B cell (primary cell): ENCODE data around the gene CSNK2A2. TPM values are rescaled to one million over a fixed set of nuclear protein-coding genes. Genes with fewer than 3 reads are reported as not detected.

Source experiments
- ATAC-seq: fragments of 200-7000 bp; cut with Tn5 transposase; one replicate; pipeline ENCODE4 v1.10.0; 2021; ENCODE audit warnings: low read depth, mild to moderate bottlenecking, moderate number of reproducible peaks, moderate library complexity
- CTCF ChIA-PET: fragments of 350-600 bp; sonication (Branson Sonifier 250); formaldehyde crosslinking; loops from one replicate; lab custom pipeline; 2021; ENCODE audit warnings: antibody characterized with exemption, inconsistent platforms; lab: Charles Lee
- POLR2A ChIA-PET: fragments of 350-600 bp; sonication (Branson Sonifier 250); formaldehyde crosslinking; loops from one replicate; lab custom pipeline; 2021; ENCODE audit warnings: antibody characterized with exemption; lab: Charles Lee
- DNase-seq: peaks from one replicate; pipeline ENCODE4 v3.0.0; 2013
- H2AFZ ChIP-seq: 2 replicates; pipeline ENCODE4 v1.6.1; 2012; ENCODE audit warnings: mild to moderate bottlenecking, low read depth, low read length; ENCODE audit not compliant: insufficient read depth, poor library complexity, severe bottlenecking
- H3K27ac ChIP-seq, 2 donors: 1 replicate in 1 of 2; 2 replicates in 1 of 2; pipeline ENCODE4 v1.5.1; 2012 to 2013; ENCODE audit warnings: low read length in 2 of 2, mild to moderate bottlenecking in 2 of 2, moderate library complexity in 1 of 2
- H3K27me3 ChIP-seq, 4 experiments: fragments of 200-600 bp in 1 of 4; sonication (generic) in 1 of 4; replicated peaks in 1 of 4; 1 replicate in 2 of 4; 2 replicates in 2 of 4; pipeline versions ENCODE4 v1.6.1 to v1.7.0; 2013 to 2016; ENCODE audit warnings: low read length in 3 of 4, mild to moderate bottlenecking in 2 of 4, mixed read lengths in 1 of 4, moderate library complexity in 1 of 4; ENCODE audit not compliant: insufficient read depth in 4 of 4, control insufficient read depth in 3 of 4; ENCODE audit errors: control extremely low read depth in 1 of 4
- H3K36me3 ChIP-seq, 2 experiments: replicated peaks in 1 of 2; 1 replicate in 1 of 2; 2 replicates in 1 of 2; pipeline versions ENCODE4 v1.6.1 to v1.7.1; 2013; ENCODE audit warnings: low read length in 1 of 2; ENCODE audit not compliant: insufficient read depth in 2 of 2, control insufficient read depth in 1 of 2; ENCODE audit errors: control extremely low read depth in 1 of 2, extremely low read depth in 1 of 2
- H3K4me1 ChIP-seq, 2 donors: fragments of 200-600 bp in 1 of 2; sonication (generic) in 1 of 2; 1 replicate in 1 of 2; 2 replicates in 1 of 2; pipeline versions ENCODE4 v1.5.1 to v1.6.1; 2013 to 2017; ENCODE audit warnings: low read length in 2 of 2; ENCODE audit not compliant: control insufficient read depth in 2 of 2, insufficient read depth in 2 of 2
- H3K4me2 ChIP-seq: replicated peaks from 2 replicates; pipeline ENCODE3; 2012; ENCODE audit warnings: mild to moderate bottlenecking, low read depth, low read length; ENCODE audit not compliant: poor library complexity, severe bottlenecking
- H3K4me3 ChIP-seq, 5 experiments: fragments of 200-600 bp in 1 of 5; sonication (generic) in 1 of 5; 1 replicate in 3 of 5; 2 replicates in 2 of 5; pipeline versions ENCODE4 v1.5.1 to v1.7.0; 2011 to 2016; ENCODE audit warnings: low read length in 4 of 5, mild to moderate bottlenecking in 4 of 5, low read depth in 2 of 5, control low read depth in 1 of 5, moderate library complexity in 1 of 5; ENCODE audit not compliant: insufficient read depth in 1 of 5; ENCODE audit errors: control extremely low read depth in 1 of 5, extremely low read depth in 1 of 5
- H3K79me2 ChIP-seq: fragments of 200-600 bp; sonication (generic); one replicate; pipeline ENCODE4 v1.6.0; 2016; ENCODE audit warnings: low read length; ENCODE audit not compliant: control insufficient read depth, insufficient read depth
- H3K9ac ChIP-seq: fragments of 200-600 bp; sonication (generic); 2 replicates; pipeline ENCODE4 v1.6.1; 2017; ENCODE audit warnings: mild to moderate bottlenecking, low read length, moderate library complexity
- H3K9me3 ChIP-seq, 3 donors: one replicate each; pipeline versions ENCODE4 v1.6.1 to v1.7.1; 2013; ENCODE audit warnings: low read length in 2 of 3; ENCODE audit not compliant: control insufficient read depth in 2 of 3, insufficient read depth in 1 of 3; ENCODE audit errors: control extremely low read depth in 1 of 3
- H4K20me1 ChIP-seq: 2 replicates; pipeline ENCODE4 v1.6.0; 2012; ENCODE audit warnings: mild to moderate bottlenecking, low read length; ENCODE audit not compliant: insufficient read depth, control insufficient read depth, poor library complexity, severe bottlenecking
- H3K27ac Mint-ChIP-seq: one replicate; pipeline ENCODE4 v1.8.0; 2021; ENCODE audit warnings: mixed read lengths
- H3K27me3 Mint-ChIP-seq: one replicate; pipeline ENCODE4 v1.8.0; 2021; ENCODE audit warnings: mixed read lengths
- H3K4me1 Mint-ChIP-seq: one replicate; pipeline ENCODE4 v1.8.0; 2021; ENCODE audit warnings: mixed read lengths
- H3K4me3 Mint-ChIP-seq: one replicate; pipeline ENCODE4 v1.8.0; 2021; ENCODE audit warnings: mixed read lengths
- H3K9me3 Mint-ChIP-seq: one replicate; pipeline ENCODE4 v1.8.0; 2022; ENCODE audit warnings: mixed read lengths; ENCODE audit not compliant: insufficient read depth
- EZH2 ChIP-seq: IDR thresholded peaks from 2 replicates; pipeline ENCODE4 v1.6.1; 2012; ENCODE audit warnings: borderline replicate concordance, low read depth, mild to moderate bottlenecking, moderate library complexity, low read length; ENCODE audit not compliant: insufficient read depth, poor library complexity, severe bottlenecking
- WGBS: methylation state at CpG from one replicate; pipeline ENCODE4 v1.1.5; 2013; ENCODE audit warnings: missing lambda C conversion rate; ENCODE audit not compliant: insufficient coverage; 5-methylcytosine and 5-hydroxymethylcytosine counted together
- intact Hi-C: fragments of 100-400 bp; cut with micrococcal nuclease; formaldehyde crosslinking; loops from one replicate; pipeline ENCODE4 v1.10.0; 2022
- polyA plus RNA-seq: library from polyadenylated mRNA; depleted of rRNA; stranded (reverse); fragments of >200 nt; gene quantifications from 2 replicates; pipeline ENCODE4 v1.2.3, GENCODE V29; 2012
- total RNA-seq, 2 donors: library from RNA; stranded (reverse); fragments of 120-200 nt in 1 of 2; gene quantifications; 1 replicate in 1 of 2; 2 replicates in 1 of 2; pipeline versions ENCODE4 v1.2.3 to v1.2.4, GENCODE V29; 2013 to 2022
- TF ChIP-seq, protein P1 (sequence below): fragments of 200-600 bp; IDR thresholded peaks from one replicate; pipeline ENCODE4 v1.8.0; 2022; ENCODE audit warnings: antibody characterized with exemption, mild to moderate bottlenecking

The CSNK2A2 gene
- total and polyA plus RNA-seq, 2 donors (not counting 1 experiment from before 2014, with no cell fraction given), result 21.3 to 69.4 TPM

DNA sequence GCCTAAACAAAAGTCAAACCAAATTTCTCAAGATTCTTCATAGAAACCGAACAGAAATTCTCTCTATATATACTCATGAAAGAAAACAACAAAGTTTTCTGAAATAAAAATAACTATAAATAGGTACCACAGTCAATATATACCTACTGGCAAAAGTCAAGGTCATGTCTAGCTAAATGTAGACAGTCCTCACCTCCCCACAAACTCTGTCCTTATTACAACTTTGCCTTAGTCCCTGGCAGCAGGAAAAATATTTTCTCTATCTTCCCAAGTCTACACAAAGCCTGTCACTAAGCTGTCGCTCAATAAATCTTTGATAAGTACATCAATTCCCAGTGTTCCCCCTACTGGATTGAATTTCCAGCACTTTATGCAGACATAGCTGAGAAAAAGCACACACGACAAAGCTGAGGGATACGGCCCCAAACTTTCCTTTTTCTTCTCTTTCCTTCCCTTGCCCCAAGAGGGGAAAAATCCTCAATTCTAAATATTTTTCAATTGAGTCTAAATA is 71.4 kb downstream of the CSNK2A2 start:
- no peak for TF ChIP-seq EZH2
- TF ChIP-seq, protein P1, sequence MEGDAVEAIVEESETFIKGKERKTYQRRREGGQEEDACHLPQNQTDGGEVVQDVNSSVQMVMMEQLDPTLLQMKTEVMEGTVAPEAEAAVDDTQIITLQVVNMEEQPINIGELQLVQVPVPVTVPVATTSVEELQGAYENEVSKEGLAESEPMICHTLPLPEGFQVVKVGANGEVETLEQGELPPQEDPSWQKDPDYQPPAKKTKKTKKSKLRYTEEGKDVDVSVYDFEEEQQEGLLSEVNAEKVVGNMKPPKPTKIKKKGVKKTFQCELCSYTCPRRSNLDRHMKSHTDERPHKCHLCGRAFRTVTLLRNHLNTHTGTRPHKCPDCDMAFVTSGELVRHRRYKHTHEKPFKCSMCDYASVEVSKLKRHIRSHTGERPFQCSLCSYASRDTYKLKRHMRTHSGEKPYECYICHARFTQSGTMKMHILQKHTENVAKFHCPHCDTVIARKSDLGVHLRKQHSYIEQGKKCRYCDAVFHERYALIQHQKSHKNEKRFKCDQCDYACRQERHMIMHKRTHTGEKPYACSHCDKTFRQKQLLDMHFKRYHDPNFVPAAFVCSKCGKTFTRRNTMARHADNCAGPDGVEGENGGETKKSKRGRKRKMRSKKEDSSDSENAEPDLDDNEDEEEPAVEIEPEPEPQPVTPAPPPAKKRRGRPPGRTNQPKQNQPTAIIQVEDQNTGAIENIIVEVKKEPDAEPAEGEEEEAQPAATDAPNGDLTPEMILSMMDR, result no peak
- H3K27ac Mint-ChIP-seq, result peak overlapping the region; percentile 93
- peak overlapping the region; percentile 89 for H3K4me3 Mint-ChIP-seq
- WGBS, result 100% methylated on average over 1 of the region's 4 CpGs
- peaks cover 12% of the 10 kb centered on the region for H4K20me1 ChIP-seq
- DNase-seq (no peak), ATAC-seq (no peak)
- H2AFZ ChIP-seq, result no peak overlapping the region
- H3K36me3 ChIP-seq, result no peaks in the 10 kb centered on the region
- ChIA-PET CTCF (interaction anchor here (1.1 to 1.3 kb wide), 3 partner anchors 10 to 29 kb away, joined by 3 to 4 read pairs (median 3); no protein-coding TSS in a partner anchor), POLR2A (no interaction called here)
- peak overlapping the region; percentile 16 for H3K9ac ChIP-seq
- intact Hi-C loops, result no loop called here
- peak overlapping the region in 1 of 2 donors; percentile 56 for H3K27ac ChIP-seq
- H3K27me3 ChIP-seq, result no peaks in the 10 kb centered on the region
- H3K9me3 ChIP-seq, result peaks cover 0 to 10% (median 0%) of the 10 kb centered on the region in 3 donors
- no peaks in the 10 kb centered on the region for H3K9me3 Mint-ChIP-seq
- no peaks in the 10 kb centered on the region for H3K27me3 Mint-ChIP-seq
- H3K4me1 Mint-ChIP-seq, result peaks cover 62% of the 10 kb centered on the region
- H3K4me2 ChIP-seq, result peak overlapping the region; percentile 11
- peaks cover 77% of the 10 kb centered on the region for H3K79me2 ChIP-seq
- no peak overlapping the region for H3K4me3 ChIP-seq
- peaks cover 35 to 43% of the 10 kb centered on the region in 2 donors for H3K4me1 ChIP-seq

DNA sequence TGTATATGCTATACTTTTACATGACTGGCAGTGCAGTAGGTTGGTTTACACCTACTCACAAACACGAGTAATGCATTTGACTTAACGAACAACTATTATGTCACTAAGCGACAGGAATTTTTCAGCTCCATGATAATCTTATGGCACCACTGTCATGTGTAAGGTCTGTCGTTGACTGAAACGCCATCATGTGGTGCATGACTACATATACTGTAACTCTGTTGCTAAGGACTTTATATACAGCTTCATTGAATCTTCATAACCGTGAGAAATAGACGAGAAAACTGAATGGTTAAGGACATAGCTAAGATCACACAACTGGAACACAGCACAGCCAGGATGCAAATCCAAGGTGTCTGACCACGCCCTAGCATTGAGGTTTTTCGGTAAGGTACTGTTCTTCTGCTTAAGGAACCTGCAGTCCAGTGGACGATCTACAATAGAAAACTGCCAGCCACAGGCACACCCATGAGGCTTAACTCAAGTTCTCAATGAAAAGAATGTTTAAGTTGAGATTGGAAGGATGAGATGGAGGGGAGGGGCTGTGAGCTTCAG is 72.0 kb downstream of the CSNK2A2 start:
- no peak overlapping the region for H2AFZ ChIP-seq
- H3K27me3 Mint-ChIP-seq, result no peaks in the 10 kb centered on the region
- CTCF ChIA-PET, result interaction anchor here (1.1 to 1.3 kb wide), 2 partner anchors 10 to 29 kb away, joined by 3 to 4 read pairs; no protein-coding TSS in a partner anchor
- H3K27ac ChIP-seq, result peak overlapping the region in 1 of 2 donors; percentile 52
- no peaks in the 10 kb centered on the region for H3K9me3 Mint-ChIP-seq
- H3K27me3 ChIP-seq, result no peaks in the 10 kb centered on the region
- 87% methylated on average over 7 of the region's 10 CpGs for WGBS
- POLR2A ChIA-PET, result no interaction called here
- peaks cover 0 to 10% (median 0%) of the 10 kb centered on the region in 3 donors for H3K9me3 ChIP-seq
- no peak overlapping the region for H3K4me3 ChIP-seq
- peak overlapping the region; percentile 11 for H3K4me2 ChIP-seq
- H3K79me2 ChIP-seq, result peaks cover 83% of the 10 kb centered on the region
- H3K36me3 ChIP-seq, result no peaks in the 10 kb centered on the region
- peak; percentile 29 for DNase-seq
- peaks cover 19% of the 10 kb centered on the region for H4K20me1 ChIP-seq
- H3K4me3 Mint-ChIP-seq, result peak overlapping the region; percentile 27
- H3K4me1 Mint-ChIP-seq, result peaks cover 66% of the 10 kb centered on the region
- peaks cover 35 to 45% of the 10 kb centered on the region in 2 donors for H3K4me1 ChIP-seq
- no peak overlapping the region for H3K9ac ChIP-seq
- intact Hi-C loops, result no loop called here
- TF ChIP-seq EZH2, result no peak
- TF ChIP-seq, protein P1, result no peak
- ATAC-seq, result no peak
- peak overlapping the region; percentile 1 for H3K27ac Mint-ChIP-seq
